HG03469 (cell line): ENCODE results near the gene CPEB1.
"Not testable (repeated sequence)": the region's sequence is repeated elsewhere in the genome, so short reads cannot be mapped to it uniquely, and the experiment has no call there.

ENCODE experiments used
- ATAC-seq: cut with Tn5 transposase; IDR thresholded peaks from one replicate; pipeline ENCODE4 v1.9.1; 2021; ENCODE audit warnings: mild to moderate bottlenecking, moderate library complexity, moderate number of reproducible peaks; ENCODE audit not compliant: unreplicated experiment

CPEB1 gene

GRCh38 chr15:82530606-82531379 lies 116.4 kb downstream of the CPEB1 start:
- no peak for ATAC-seq

- ATAC-seq = no peak
Observed at GRCh38 chr15:82530006-82530405, 117.2 kb downstream of the CPEB1 start.

- ATAC-seq = not testable (repeated sequence)
Observed at GRCh38 chr15:82513587-82513986, 133.6 kb downstream of the CPEB1 start.

- not testable (repeated sequence) for ATAC-seq
Observed at GRCh38 chr15:82507693-82508092, 139.5 kb downstream of the CPEB1 start.

GRCh38 chr15:82507087-82507486 lies 140.1 kb downstream of the CPEB1 start:
- ATAC-seq = not testable (repeated sequence)

- not testable (repeated sequence) for ATAC-seq
Observed at GRCh38 chr15:82505842-82506241, 141.3 kb downstream of the CPEB1 start.

- ATAC-seq = not testable (repeated sequence)
Observed at GRCh38 chr15:82504074-82504473, 143.1 kb downstream of the CPEB1 start.

GRCh38 chr15:82502700-82503339 lies 144.3 kb downstream of the CPEB1 start:
- ATAC-seq = not testable (repeated sequence)

GRCh38 chr15:82500772-82501171 lies 146.4 kb downstream of the CPEB1 start:
- not testable (repeated sequence) for ATAC-seq

- ATAC-seq = not testable (repeated sequence)
Observed at GRCh38 chr15:82497978-82498377, 149.2 kb downstream of the CPEB1 start.
